ENCODE measurements around the gene PRICKLE4.

The PRICKLE4 gene

DNA sequence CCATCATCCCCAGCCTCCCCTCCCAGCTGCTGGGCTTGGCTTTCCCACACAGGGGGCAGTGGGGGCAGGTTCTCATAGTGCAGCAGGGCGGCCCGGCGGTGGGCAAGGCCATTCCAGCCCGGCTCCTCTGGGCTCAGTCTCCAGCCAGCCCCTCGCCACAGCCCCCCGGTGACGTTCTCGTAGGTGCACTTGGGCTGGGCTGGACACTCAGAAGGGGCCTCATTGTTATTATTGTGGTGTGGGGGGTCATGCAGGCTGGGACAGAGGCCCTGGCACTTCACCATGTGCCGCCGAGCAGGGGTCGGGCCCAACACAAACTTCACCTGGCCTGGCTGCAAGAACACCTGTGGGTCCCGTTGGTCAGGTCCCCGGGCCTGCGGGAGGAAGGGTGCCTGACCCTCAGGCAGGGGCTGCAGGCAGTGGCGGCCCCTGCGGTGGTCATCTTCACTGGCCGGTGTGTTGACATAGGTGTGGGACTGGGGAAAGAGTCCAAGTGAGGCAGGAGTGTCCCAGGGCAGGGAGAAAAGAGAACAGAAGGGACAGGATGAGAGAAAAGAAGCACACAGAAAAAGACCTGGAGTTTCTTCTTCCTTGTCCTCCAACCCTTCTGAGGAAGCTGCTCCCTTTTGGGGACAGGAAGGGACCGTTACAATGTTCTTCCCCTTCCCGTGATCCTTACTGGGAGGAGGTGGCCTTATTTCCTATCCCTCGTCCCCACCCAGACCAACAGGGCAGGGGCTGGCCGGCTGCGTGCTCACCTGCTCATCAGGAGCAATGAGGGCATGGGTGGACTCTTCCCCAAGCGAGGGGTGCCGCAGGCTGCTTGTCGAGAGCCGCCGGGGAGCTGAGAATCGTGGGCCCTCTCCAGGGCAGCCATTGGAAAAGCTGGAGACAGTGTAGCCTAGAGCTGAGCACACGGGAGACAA lies 9.3 kb upstream of the PRICKLE4 start:
- DNase-seq (ENCODE audit: low spot score): no peak

DNA sequence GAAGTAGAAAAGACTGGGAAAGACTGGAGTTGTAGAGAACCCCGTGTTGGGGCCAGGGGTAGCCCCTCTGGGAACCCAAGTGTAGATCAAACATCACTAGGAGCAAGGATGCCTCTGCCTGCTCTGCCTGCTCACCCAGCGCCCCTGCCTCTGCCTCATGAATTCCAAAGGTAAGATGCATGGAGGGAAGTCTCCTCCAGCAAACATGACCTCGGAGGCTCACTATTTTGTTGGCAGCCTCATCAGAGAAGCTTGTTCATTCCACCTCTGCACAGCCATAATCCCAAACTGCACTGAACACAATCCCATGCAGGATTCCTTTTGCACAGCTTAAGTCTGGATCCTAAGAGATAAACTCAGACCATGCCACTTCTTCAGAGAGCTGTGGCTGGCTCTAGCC lies 5.7 kb upstream of the PRICKLE4 start:
- DNase-seq (ENCODE audit: low spot score): no peak

DNA sequence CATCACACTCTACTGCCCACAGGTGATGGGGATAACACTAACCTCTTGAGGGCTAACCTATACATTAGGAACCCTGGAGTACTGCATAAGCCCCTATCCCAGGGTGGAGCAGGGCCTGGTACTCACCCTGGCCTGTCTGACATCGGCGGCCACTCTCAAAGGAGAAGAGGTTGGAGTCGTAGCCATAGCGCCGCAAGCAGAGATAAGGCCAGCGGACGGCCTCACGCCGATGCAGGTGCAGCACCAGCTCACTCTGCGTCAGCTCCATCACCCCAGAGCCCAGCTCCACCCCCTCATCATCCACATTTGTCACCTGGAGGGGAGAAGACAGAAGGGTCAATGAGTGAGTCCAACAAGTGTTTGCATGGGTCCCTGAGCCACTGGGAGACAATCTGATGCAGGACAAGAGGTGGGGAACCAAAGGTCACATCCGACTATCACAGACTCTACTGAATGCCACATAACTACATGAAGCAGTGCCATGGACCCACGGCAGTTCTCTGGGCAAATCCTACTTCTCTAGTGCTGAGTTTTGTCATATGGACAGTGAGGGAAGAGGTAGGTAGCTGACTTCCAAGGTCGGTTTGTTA lies 5.2 kb upstream of the PRICKLE4 start:
- DNase-seq (ENCODE audit: low spot score): no peak

DNA sequence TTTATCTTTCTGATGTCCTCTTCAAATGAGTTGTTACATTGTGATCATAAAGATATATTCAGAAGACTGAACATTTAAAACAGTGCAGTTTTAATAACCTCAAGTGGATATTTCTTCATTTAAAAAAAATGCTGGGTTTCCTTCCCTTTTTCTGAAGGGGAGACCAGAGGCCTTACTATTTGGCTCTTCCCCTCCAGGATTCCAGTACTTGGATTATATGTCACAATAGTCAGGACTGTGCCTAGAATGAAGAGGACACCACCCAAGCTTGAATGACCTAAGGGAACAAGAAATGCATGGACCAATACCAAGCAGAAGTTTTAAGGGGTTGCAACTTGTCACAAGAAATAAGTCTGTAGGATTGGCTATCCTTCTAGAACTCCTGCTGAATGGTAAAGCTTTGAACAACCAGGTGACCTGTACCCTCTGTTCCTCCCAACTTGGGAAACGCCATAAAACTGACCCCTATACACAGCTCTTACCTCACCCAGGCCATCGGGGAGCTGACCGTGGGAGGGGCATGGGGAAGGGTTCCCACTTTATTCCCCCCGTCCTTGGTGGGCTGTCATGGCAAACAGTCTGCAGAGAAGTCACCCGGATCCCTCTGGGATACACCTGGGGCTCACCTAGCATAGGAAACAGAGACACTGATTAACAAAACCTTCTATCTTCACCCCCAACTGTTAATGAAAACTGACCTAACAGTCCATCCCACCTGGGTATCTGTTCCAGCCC lies 2.9 kb upstream of the PRICKLE4 start:
- DNase-seq (ENCODE audit: low spot score): no peak

DNA sequence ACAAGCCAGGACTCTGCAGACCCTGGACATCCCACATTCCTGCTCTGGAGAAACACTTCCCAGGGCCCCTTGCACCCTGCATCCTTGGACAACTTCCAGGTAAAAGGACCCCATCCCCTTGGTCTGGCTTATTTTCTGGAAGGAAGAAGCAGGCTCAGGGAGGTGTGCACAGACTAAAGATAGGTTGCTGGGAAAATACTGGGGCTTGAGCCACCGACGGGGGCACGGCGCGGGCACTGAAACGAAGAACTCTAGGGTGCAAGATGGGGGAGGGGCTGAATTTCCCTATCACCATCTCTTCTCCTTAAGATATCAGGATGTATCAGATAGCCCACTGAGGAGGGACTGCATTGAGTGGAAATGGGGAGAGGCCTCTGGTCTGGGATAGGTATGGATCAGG lies 1.7 kb upstream of the PRICKLE4 start:
- no peak for DNase-seq (ENCODE audit: low spot score)

DNA sequence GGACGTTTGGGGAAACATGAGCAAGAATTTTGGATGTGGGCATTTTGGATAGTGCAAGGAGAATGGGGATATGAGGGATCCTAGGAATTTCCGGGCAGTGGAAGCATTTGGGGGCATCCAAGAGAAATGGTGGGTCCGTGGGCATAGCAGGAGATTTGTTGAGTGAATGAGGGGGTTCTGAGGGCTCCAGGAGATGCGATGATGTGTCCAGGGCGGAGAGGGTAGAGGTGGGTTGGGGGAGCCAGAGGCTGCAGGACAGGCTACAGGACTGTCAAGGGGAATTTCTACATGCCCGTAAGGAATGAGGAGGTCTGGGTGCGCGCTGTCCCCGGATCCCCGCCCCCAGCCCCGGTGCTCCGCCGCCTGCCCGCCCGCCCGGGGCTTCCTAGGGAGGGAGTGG lies 1.2 kb upstream of the PRICKLE4 start:
- no peak for DNase-seq (ENCODE audit: low spot score)

DNA sequence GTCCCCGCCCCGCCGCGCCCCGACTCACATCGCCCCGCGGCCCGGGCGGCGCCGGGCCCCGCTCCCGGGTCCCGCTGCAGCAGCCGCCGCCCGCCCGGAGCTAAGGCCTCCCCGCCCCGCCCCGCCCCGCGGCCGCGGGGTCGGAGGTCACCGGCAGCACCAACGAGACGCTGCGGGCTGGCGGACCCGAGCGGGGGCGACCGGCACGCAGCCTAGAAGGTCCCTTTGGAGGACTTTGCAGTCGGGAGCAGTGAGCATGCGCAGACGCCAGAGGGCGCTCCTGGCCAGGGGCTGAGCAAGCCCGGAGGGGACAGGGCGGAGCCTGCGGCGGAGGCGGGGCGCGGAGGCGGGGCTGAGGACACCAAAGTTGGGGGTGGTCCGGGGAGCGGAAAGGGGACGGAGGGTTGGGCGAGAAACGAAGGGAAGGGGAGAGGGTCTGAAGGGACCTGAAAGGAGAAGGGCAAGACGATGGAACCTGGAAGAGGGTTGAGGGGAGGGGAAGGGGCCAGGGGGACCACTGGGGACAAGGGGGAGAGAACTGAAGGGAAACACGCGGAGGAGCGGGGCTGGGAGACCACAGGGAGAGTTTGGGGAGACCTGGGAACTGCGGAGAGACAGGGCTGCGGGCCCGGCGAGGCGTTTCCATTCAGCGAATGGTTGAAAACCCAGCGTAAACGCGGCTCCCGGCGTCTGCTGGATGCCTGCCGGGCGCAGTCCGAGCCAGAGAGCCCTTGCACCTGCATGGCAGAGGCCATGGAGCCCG lies 613 bp upstream of the PRICKLE4 start, which contains the start of gene FRS3:
TSS of gene FRS3 (minus strand) at position 113 of the 763 bp plus-strand sequence. CDS start 2,913 bp downstream, outside the sequence.
- peak; percentile 96 for DNase-seq (ENCODE audit: low spot score)

DNA sequence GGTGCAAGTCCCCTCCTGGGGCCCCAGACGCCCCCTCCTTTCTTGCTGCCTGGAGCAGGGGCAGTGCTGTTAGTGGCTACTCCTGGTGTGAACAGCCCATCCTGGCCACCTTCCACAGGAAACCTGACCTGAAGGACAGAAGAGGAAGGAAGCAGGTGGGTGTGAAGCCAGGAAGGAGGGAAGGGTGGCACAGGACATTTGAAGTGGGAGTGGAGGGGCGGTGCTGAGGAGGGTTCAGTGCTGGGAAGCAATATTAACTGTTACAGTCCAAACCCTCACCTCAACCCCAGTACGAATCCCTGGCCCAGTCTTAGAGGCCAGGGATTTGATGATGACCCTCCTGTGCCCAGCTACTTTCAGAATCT lies 766 bp downstream of the PRICKLE4 start:
- no peak for DNase-seq (ENCODE audit: low spot score)

DNA sequence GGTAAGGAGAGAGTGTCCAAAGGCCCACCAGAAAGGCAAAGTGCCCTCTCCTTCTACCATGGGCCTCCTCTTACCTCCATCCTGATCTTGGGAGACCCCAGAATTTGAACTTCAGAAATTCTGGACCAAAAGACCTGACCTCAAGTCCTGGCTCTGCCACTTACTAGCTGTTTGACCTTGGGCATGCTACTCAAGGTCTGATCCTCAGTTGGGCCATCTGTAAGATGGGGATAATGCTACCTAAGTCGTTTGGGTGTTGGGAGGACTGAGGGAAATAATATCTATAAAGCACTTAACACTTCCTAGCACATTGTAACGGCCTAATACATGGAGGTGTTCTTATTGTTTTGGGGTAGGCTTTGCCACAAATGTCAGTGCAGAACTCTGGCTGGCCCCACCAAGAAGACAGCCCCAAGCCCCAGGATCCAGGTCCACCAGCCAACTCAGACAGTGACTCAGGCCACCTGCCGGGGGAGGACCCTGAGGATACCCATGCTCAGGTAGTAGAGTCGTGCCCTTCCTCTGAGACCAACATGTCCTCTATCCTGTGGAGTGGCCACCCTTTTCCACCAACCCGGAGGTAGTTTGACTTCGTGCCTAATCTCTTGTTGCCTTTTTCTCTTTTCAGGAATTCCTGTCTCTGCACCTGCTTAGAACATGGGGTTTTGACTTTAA lies 2.7 kb downstream of the PRICKLE4 start:
- DNase-seq (ENCODE audit: low spot score): no peak

DNA sequence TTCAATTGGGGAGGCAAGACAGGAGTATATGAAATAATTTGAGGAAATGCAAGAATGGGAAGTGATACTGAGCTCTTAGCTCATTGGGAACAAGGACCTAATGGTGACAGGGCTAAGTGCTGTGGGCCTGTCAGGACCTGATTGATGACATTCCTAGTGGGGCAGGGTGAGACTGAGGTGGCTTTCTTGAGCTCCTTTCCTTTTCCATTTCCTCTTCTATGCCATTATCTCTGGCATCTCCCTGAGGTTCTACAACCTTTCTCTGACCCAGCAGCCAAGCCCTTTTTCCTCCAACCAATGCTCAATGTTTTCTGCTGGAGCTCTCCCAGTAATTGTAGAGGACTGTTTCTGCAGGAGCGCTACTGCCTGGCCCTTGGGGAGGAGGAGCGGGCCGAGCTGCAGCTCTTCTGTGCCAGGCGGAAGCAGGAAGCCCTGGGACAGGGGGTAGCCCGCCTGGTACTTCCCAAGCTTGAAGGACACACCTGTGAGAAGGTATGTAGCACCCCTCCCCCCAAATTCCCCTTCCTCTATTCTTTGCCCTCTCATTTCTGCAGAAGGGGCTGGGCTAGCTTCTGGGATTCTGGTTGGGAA lies 4.1 kb downstream of the PRICKLE4 start:
- no peak for DNase-seq (ENCODE audit: low spot score)

DNA sequence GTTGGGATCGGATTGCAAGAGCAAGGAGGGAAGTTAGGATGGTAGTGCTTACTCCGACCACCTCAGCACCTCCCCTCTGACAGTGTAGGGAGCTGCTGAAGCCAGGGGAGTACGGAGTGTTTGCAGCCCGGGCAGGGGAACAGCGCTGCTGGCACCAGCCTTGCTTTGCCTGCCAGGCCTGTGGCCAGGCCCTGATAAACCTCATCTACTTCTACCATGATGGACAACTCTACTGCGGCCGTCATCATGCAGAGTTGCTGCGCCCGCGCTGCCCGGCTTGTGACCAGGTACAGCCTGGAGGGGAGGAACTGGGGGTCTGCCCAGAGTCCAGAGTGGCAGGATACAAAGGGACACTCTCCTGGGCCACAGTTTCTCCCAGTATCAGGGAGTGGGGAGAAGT lies 4.7 kb downstream of the PRICKLE4 start:
- no peak for DNase-seq (ENCODE audit: low spot score)

DNA sequence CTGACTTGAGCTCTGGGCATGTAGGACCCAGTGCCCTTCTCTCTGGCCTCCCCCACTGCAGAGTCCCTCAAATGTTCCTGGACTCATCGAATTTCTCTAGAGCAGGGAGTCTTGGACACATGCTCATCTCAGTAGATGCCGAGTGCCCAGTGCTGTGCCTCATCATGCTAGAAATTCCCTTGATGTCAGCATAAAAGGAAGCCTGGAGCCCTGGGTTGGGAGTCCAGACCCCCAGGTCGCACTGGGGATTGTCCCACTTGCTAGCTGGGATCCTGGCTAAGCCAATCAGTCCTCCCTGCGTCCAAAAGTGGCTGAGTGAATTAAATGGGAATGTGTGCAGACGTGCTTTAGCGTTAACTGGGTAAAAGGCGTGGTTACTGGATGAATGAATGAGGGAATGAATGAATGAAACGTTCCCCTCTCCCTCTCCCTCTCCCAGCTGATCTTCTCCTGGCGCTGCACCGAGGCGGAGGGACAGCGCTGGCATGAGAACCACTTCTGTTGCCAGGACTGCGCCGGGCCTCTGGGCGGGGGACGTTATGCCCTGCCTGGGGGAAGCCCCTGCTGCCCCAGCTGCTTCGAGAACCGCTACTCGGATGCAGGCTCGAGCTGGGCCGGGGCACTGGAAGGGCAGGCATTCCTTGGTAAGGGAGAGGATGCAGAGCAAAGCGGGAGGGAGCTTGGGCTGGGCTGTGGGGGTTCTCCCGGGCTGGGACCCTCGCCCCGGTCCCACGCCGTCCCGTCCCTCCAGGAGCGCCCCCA lies 5.3 kb downstream of the PRICKLE4 start:
- no peak for DNase-seq (ENCODE audit: low spot score)

DNA sequence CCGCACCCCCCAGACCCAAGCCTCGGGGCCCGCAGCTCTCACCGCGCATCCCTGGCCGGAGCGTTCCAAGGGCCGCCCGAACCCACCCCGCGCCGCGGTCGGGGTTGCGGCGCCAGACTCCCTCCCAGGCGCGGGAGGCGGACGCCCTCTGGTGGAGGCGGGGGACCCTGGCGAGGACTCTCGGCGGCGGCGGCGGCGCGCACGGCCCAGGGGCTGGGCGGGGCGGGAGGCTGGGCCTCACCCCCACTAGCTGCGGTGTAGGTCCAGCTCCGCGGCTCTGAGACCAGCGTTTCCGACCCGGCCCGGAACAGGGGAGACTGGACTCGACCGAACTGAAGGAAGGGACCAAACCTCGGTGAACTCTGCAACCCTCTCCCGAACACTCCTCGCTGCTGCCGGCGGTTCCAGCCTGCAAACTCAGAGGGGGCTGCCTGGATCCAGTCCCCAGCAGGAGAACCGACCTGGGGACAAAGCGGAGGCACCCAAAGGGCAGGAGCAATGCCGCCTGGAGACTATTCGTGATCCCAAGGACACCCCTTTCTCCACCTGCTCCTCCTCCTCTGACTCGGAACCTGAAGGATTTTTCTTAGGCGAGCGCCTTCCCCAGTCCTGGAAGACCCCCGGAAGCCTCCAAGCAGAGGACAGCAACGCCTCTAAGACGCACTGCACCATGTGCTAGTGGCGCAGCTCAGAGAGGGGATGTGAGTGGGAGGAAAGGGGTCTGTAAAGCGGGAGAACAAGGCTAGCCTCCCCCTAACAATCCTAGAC lies 6.1 kb downstream of the PRICKLE4 start:
- DNase-seq (ENCODE audit: low spot score): peak; percentile 90

DNA sequence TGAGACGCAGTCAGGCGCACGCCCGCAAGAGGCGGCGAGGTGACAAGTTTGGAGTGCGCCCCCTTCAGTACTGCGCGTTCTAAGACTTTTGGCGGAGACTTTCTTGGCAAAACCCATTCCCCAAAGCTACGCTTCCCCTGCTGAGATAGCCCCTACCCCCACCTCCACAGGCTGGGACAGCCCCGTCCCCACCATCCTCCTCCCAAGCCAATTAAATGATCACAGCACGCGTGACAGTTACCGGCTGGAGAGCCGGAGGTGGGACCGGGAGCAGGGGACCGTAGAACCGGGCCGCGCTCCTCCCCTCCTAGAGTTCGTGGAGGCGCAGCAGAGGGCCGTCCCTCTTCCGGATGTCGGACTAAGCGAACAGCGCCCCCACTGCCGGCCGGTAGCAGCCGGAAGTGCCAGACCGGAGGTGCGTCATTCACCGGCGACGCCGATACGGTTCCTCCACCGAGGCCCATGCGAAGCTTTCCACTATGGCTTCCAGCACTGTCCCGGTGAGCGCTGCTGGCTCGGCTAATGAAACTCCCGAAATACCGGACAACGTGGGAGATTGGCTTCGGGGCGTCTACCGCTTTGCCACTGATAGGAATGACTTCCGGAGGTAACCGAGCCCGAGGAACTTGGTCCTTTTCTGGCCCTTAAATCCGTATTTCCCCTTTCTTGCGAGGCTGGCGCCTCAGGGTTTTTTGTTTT lies 6.8 kb downstream of the PRICKLE4 start, which contains the start of gene TOMM6:
TSS of gene TOMM6 (plus strand) at position 476 of the 699 bp plus-strand sequence. CDS start at position 480, 4 bp downstream.
- DNase-seq (ENCODE audit: low spot score): peak; percentile 95

DNA sequence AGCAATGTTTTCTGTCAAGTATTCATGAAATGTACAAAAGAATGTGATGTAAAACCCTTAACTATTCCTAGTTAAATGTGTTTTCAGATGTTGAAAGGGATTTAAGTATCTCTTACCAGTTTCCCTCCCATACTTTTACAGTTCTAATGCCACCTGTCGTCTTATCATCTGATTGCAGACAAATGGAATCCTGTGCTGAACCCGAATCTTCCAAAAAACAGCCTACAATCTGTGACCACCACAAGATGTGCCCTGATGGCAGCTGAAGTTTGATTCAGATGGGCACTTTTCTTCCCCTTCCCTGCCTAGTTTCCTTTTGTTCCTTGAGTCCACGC lies 8.8 kb downstream of the PRICKLE4 start:
- no peak for DNase-seq (ENCODE audit: low spot score)

DNA sequence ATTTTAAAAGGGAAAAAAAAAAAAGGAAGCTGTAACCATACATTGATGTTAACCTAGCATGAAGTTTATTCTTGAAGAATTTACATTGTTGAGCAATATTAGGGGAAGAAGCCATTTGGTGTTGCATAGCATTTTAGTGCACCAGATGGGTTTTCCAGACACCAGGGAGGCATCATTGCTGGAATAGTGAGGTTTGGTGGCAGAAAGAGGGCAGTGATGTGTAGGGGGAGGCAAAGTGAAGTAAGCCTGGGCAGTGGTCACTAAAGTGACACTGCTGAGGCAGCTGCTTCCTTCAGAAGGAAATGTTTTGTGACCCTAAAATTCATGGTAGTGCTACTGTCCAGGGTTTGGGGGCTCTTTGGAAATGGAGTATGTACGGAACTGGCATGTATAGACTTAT lies 9.5 kb downstream of the PRICKLE4 start:
- no peak for DNase-seq (ENCODE audit: low spot score)

DNA sequence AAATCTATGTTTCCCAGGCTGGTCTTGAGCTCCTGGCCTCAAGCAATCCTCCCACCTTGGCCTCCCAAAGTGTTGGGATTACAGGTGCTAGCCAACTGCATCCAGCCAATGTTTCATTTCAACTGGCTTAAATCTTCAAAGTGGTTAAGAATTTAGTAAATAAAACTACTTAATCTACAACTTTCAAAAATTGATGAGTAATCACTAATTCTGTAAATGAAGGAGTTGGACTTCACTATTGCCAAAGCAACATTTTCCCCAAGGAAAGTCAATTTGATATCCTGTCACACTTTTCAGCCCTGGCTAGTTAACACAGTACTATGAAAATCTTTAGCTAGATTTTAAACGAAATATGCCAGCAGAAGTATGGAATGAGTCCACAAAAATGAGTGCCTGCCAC lies 10.7 kb downstream of the PRICKLE4 start:
- no peak for DNase-seq (ENCODE audit: low spot score)

DNA sequence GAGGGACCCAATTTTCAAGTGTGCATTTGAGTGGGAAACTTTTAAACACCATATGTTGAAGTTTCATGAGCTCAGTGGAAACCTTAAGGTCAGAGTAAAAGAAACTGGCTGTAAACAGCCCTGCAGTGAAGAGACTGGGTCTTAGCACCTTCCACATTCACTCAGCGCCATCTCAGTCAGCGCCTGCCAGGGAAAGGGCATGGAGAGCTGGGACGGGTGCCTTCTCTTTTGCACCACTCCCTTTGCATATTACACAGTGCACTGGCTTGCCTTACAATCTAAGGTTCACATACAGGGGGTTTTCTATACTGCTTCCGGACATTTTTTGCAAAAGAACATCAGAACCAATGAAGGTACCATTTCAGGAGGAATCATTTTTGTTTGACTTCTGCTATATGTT lies 11.4 kb downstream of the PRICKLE4 start:
- no peak for DNase-seq (ENCODE audit: low spot score)

DNA sequence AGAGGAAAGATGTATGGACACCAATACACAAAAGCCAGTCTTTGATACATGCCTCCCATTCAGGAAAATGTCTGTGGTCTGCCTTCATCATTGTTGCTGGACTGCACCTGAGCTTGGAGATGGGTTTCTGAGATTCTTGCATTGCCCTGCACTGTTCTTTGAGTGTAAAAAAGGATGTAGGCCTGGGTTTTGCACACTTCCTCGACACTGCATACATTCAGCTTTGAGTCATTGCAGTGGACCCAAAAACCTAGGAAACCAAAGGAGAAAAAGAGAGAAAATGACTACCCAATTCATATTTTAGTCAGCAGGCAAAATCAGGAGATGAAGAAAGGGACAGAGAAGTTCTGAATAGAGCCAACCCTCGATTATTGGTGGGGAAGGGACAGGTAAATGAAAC lies 15.9 kb downstream of the PRICKLE4 start:
- no peak for DNase-seq (ENCODE audit: low spot score)
